Measurements from ENCODE around the gene XKR7. TPM values are rescaled to one million over a fixed set of nuclear protein-coding genes. Genes with fewer than 3 reads are reported as not detected.

XKR7 gene
- total RNA-seq, 1 donor from 2014 or later, result not detected

DNA sequence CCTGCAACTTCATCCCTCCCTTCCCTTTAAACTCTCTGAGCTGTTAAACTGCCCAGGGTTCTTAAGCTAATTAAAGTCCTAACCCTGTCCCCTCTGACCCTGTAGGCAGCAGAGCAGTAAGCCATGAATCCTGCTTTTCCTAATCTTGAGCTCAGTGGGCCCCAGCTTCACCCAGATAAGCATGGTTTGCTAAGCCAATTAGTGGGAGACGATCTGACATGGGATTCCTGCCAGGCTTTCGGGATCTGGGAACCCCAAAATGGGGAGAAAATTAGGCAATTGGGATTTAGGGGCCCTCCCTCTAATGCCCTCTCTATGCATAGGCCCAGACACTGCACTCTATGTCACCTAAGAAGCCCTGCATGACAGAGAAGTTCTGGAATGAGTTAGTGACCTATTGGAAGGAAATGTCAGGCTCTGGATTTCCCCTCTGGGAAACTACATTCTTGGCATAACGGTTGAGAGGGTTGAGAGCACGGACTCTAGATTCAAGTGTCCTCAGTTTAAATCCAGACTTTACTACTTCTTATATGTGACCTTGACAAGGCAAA, 4.6 kb downstream of the XKR7 start:
- no peak for ATAC-seq
- intact Hi-C loops (cut with DNase I), result no loop called here
- DNase-seq (ENCODE audit: low spot score), result no peak

DNA sequence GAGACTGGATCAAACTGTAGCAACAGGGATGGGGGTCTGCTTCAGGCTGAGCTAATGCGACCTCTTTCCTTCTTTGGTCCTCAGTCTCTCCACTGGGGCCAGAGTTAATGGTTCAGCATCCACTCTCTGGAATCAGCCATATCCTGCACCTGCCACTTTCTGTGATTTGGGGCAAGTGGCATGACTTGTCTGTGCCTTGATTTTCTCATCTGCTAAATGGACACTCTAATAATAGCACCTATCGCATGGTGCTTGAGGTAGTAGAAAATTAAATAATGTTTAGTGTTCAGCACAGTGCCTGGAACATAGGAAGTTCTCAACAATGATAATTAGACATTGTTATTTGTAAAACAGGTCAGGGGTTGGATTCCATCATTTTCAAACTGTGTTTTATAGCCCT, 6.3 kb downstream of the XKR7 start:
- no peak for DNase-seq (ENCODE audit: low spot score)
- intact Hi-C loops (cut with DNase I), result no loop called here
- ATAC-seq, result no peak

DNA sequence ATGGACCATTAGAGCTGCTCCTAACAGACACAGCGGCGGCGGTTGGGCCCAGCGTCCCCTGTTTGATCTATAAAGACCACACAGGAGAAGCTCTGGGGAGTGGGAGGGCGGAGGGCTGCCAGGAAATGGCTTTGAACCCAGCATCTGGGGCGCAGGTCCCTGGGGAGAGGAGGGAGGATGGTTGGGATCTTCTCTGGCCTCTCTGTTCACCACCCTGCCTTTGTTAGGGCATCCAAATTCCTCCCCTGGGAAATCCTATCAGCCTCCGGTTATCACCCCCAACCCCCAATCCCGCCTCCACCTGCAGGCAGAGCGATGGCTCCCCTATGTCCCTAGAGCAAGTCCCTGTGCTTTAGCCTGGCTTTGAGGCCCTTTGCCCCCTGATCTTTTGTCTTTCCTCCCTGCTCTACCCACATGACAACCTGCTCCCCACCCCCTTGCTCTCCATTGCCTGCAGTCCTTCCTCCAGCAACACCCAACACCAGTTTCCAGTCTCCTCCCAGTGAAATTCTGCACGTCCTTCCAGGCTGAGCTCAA, 7.1 kb downstream of the XKR7 start:
- ATAC-seq (no peak), DNase-seq (ENCODE audit: low spot score) (no peak)
- intact Hi-C loops (cut with DNase I), result no loop called here

DNA sequence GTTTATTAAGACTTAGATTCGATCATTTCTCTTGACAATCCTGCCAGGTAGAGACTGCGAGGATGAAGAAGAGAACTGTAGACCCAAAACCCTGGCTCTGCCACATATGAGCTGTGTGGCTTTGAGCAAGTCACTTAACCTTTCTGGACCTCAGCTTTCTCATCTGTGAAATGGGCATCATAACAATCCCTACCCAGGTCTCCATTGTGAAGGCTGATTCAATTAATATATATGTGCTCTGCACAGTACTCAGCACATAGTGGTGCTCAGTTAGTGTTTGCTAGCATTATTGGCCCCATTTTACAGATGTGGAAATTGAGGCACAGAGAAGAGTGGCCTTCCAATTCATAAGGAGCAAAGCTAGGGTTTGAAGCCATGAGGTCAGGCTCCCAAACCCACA, 7.9 kb downstream of the XKR7 start:
- DNase-seq (ENCODE audit: low spot score) (no peak), ATAC-seq (no peak)
- intact Hi-C loops (cut with DNase I), result no loop called here

DNA sequence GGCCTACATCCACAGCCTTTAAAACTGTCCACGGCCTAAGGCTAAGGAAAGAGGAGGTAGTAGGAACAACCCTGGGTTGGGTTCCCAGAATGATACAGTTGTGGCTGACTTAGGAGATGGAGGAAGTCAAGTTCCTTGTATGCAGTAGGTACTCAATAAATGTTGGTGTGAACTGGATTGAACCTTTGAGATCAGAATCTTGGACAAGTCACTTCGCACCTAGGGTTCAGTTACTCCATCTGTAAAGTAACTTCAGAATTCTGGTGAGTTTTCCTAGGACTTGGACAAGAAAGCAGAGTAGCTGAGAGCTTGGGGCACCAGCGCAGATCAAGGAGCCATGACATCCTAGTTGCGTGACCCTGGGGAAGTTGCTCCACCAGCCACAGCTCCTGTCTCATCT, 9.1 kb downstream of the XKR7 start:
- intact Hi-C loops (cut with DNase I), result no loop called here
- DNase-seq (ENCODE audit: low spot score), result no peak
- no peak for ATAC-seq

DNA sequence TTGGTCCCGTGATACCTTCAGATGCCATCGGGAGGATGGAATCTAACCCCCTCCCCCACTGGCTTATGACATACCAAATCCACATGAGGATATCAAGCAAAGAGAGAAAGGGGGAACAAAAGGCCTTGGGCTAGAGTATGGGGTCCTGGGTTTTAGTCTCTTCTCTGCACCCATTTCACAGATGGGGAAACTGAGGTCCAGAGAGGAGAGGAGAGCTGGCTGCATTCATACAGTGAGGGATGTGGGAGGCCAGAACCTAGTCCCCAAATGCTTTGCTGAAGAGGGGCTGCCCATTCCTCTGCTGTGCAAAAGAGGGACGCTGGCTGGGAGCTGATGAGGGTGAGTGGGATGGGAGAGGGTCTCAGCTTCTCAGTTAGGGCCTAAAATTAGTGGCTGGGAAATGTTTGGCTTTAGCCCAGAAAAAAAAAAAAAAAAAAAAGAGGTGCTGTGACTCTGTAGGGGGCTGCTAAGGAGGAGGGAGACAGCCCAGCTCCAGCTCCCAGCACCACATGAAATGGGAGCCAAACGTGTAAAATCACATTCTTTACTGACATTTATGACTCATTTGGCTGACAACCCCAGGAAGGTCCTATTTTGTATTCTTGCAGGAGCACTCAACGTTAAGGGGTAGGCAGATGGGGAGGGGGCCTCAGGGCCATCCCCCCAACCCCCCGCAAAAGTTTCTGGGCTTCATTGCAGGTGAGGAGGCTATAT, 11.9 kb downstream of the XKR7 start:
- intact Hi-C loops (cut with DNase I), result no loop called here
- DNase-seq (ENCODE audit: low spot score) (no peak), ATAC-seq (no peak)

DNA sequence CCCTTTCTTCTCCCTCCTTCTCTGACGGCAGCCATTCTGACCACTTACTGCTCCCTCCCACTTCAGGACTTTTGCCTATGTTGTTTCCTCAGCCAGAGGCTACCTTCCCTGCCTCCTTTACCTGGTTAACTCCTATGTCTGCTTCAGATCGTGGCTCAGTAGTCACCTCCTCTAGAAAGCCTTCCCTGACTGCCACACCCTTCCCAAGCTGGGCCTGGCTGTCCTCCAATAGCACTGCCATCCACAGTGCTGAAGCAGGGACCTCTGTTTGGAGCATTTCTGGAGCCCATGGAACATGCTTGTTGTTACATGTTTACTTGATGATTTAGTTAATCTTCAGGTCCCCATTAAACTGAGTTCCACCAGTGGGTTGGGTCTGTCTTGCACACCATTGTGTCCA, 13.8 kb downstream of the XKR7 start:
- intact Hi-C loops (cut with DNase I), result no loop called here
- DNase-seq (ENCODE audit: low spot score) (no peak), ATAC-seq (no peak)

DNA sequence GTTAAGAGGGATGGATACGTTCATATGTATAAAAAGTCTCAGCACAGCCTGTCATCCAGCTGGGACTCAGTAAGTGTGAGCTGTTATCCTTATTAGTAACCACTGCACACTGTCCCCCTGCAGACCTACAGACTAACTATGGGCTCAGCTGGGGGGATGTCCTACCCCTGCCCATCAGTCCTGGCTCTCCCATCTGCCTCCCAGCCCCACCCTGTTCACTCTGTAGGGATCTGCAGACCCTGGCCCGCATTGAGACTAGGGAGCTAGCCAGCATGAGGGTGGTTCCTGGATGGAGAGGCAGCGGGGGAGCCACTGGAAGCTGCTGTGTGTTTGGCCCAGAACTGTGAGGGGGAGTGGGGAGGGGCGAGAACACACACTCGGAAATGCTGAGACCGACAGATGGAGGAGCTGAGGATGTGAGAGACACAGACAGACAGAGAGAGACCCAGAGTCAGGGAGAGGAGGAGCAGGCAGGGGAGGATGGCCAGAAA, 17.1 kb downstream of the XKR7 start:
- intact Hi-C loops (cut with DNase I), result no loop called here
- ATAC-seq (no peak), DNase-seq (ENCODE audit: low spot score) (no peak)

DNA sequence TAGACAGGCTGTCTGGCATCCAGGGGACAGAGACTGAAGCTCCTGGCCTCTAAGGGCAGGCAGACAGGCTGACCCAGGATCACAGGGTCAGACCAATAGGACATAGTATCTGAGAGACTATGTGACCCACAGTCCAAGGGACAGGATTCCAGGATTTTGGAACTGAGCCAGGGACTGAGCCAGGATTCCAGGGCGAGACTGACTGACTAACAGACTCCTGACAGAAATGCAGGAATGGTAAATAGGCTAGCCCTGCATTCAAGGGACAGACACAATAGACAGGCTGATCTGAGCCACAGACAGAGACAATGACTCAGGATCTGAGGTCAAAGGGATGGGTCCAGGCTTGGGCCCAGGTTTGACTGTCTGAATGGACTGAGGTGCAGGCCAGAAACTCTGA, 19.8 kb downstream of the XKR7 start:
- DNase-seq (ENCODE audit: low spot score) (no peak), ATAC-seq (no peak)
- intact Hi-C loops (cut with DNase I), result no loop called here

DNA sequence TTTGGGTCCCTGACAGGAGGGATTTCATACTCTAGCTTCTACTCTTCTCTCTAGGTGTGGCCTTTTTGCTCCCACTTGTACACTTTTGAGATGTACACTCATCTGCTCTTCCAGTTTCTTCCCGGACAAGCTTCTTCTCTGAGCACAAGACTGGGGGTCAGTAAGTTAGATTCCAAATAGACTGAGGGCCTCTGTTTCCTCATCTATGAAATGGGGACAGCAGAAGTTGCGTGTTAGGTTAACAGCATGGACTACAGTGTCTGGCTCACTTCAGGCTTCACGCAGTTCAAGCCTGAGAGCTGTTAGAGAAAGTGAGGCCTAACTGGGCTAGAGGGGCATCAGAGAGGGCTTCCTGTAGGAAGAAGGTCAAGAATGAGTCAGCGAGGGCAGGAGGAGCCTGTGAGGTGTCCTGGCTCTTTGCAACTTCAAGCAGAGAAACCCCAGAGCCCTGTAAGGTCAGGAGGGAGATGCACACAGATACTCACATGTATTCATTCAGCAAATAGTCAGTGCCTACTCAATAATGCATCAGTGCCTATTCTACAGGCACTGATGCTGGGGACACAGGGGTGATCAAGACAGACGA, 20.6 kb downstream of the XKR7 start:
- no peak for ATAC-seq
- intact Hi-C loops (cut with DNase I), result no loop called here
- DNase-seq (ENCODE audit: low spot score), result no peak

DNA sequence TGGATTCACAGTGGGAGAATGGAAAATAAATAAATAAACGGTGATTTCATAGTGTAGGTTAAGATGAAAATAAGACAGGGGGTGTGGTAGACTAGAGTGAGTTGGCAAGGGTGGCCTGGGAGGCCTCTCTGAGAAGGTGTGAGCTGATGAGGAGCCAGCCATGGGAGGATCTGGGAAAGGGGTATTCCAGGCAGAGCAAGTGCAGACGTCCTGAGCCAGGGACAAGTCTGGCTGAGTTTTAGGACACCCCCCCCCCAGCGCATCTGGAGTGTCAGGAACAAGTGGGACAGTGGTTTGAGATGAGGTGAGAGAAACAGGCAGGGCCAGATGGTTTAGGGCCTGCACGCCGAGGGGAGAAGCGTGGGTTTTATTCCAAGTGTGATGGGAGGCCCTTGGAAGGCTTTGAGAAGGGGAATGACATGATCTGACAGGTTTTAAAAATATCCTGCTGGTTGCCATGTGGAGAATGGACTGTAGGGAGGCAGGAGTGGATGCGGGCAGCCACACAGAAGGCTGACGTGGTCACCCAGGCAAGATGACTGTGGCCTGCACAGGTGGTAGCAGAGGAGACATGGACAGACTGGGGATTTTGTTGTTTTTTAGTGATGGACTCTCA, 21.2 kb downstream of the XKR7 start:
- ATAC-seq (no peak), DNase-seq (ENCODE audit: low spot score) (no peak)
- intact Hi-C loops (cut with DNase I), result no loop called here

DNA sequence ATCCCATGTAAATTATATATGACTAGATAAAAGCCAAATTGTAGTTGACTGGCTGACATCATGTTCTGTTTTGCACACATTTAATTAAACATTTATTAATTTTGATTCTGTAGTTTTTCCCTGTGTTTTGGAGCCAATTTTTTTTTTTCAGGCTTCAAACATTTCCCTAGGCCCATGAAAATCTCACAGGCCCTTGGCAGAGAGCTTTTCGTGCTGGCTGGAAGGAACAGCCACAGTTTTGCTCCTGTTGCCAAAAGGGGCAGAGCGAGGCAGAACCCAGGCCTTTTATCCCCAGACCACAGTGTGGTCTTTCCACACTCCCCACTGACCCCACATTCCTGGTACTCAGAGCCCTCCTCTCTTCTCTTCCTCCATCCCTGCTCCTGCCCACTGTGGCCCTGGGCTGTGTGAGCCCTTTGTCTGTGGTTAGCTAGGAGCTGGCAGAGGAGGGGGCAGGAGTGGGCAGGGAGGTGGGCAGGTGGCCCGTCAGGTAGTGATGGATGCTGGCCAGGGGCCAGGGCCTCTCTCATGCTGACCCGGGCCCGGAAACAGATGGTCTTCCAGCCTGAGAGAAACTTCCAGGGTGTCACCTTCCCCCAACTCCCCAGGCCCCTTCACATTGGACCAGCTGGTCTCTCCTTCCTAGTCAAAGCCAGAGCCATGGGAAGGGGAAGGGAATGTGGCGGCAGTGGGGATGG, 22.8 kb downstream of the XKR7 start:
- DNase-seq (ENCODE audit: low spot score), result no peak
- intact Hi-C loops (cut with DNase I), result no loop called here
- ATAC-seq, result no peak

DNA sequence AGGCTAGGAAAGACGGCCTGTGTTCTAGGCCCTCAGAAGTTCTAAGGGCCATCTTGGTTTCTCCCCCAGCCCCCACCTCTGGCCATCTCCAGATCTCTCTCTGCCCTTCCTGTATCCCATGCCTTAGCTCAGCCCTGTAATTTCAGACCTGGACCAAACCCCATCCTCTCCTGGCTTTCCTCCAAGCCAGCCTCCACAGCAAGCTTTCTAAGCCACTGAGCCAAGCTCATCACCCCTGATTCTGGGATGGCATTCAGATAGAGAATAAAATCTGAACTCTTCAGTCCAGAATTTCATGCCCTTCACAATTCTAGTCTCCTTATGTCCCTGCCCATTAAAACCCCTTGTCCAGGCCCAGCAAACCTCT, 23.4 kb downstream of the XKR7 start:
- no peak for ATAC-seq
- DNase-seq (ENCODE audit: low spot score), result no peak
- intact Hi-C loops (cut with DNase I), result no loop called here

DNA sequence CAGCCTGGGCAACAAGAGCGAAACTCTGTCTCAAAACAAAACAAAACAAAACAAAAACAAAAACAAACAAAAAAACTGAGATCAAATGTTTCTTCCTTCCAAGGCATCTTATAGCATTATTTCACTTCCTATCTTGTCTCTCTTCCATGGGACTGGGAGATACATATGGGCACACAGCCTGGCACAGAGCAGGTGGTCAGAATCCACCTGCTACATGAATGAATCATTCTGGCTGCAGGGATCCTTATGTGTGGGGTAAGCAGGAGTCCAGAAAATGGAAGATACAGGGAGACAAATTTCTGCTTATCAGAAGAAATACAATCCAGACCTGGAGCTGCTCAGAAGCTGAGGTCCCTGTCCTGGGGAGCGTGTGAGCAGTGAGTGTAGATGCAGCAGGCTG, 24.1 kb downstream of the XKR7 start:
- DNase-seq (ENCODE audit: low spot score) (no peak), ATAC-seq (no peak)
- intact Hi-C loops (cut with DNase I), result no loop called here

DNA sequence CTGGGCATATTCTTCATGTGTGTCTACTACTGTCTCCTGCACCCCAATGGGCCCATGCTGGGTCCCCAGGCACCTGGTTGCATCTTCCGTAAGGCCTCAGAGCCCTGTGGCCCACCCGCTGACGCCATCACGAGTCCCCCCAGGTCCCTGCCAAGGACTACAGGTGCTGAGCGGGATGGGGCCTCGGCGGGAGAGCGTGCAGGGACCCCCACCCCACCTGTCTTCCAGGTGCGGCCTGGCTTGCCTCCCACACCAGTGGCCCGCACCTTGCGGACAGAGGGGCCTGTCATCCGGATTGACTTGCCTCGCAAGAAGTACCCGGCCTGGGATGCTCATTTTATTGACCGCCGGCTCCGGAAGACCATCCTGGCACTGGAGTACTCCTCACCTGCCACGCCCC, 29.0 kb downstream of the XKR7 start:
- DNase-seq (ENCODE audit: low spot score) (no peak), ATAC-seq (no peak)
- intact Hi-C loops (cut with DNase I), result no loop called here

DNA sequence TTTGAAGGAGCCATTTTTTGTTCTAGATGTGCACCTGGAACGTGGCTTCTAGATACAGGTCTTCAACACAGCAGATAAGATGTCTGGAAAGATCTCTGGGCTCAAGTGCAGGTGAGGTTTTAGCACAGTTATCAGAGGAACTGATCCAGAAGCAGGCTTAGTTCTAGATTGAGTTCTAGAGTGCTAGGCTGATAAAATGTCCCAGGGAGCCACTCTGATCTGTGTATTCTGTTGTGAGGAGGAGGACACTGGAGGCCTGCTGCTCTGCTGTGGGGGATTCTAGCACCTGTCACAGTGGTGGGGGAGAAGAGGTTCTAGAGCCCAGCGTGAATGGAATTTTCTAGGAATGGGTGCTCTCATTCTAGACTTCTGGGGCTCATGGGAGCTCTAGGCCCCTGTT, 30.3 kb downstream of the XKR7 start:
- ATAC-seq (no peak), DNase-seq (ENCODE audit: low spot score) (no peak)
- intact Hi-C loops (cut with DNase I), result no loop called here

DNA sequence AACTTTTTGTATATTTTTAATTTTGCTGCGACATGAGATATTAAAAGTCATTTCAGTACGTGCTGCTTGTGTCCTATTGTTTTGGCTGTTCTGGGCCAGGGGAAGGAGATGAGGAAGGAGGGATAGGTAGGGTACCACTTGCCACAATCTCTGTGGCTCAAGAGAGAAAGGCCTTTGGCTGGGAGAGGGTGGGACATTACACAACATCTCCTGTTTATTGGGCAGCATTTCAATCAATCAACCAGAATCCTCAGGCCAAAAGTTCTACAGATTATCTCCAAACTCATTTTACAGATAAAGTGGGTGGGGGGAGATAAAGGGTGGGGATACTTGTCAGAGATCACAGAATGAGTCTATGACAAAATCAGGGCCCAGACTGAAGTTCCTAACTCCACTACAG, 35.4 kb downstream of the XKR7 start:
- intact Hi-C loops (cut with DNase I), result no loop called here
- ATAC-seq (no peak), DNase-seq (ENCODE audit: low spot score) (no peak)

DNA sequence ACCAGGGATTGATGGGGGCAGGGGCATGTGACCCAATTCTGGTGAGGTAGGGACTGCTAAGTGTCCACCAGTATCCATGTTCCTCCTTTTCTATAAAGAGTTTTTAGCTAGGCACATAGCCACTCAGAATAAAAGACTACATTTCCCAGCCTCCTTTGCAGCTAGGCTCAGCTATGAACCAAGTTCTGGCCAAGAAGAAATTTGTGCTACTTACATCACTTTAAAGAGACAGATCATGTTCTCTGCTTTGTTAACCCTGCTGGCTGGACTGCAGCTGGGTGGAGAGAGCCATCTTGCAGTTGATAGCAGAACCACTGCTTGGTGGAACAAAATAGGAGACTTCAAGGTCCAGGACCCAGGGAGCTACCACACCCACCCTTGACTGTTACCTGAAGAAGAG, 37.0 kb downstream of the XKR7 start:
- ATAC-seq (no peak), DNase-seq (ENCODE audit: low spot score) (no peak)
- intact Hi-C loops (cut with DNase I), result no loop called here

DNA sequence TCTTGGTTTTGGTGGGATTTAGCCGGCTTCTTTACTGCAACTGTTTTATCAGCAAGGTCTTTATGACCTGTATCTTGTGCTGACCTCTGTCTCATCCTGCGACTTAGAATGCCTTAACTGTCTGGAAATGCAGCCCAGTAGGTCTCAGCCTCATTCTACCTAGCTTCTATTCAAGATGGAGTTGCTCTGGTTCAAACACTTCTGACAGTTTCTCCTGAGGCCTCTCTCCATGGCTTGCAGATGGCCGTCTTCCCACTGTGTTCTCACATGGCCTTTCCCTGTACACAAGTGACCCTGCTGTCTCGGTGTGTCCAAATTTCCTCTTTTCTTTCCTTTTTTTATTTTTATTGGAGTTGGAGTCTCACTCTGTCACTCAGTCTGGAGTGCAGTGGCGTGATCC, 38.1 kb downstream of the XKR7 start:
- no peak for DNase-seq (ENCODE audit: low spot score)
- intact Hi-C loops (cut with DNase I), result no loop called here
- ATAC-seq, result no peak

Data from sciatic nerve (tissue), 2 donors.